NB4 (cell line): ENCODE results near the gene THRSP.

ENCODE experiments used
- CTCF ChIP-seq: IDR thresholded peaks from one replicate; pipeline ENCODE4 v1.5.1; 2012; ENCODE audit warnings: low read depth, low read length
- MAX ChIP-seq: IDR thresholded peaks from 2 replicates; pipeline ENCODE4 v1.6.1; 2011; ENCODE audit warnings: low read depth, low read length

DNA sequence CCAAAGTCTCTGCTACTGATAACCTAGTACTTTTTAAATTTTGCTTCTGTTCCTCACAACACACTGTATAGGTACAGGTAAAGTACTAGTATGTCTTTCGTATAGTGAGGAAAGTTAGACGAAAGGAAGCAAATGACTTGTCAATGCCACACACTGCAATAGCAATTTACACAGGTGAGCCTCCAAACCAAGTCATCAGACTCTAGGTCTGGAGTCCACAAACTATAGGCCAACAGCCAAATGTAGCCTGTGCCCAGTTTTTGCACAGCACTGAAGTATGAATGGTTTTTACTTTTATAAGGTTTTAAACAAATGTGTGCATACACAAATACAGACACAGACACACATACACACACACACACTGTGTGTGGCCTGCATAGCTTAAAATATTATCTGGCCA, 47.6 kb downstream of the THRSP start:
- TF ChIP-seq CTCF (no peak), MAX (no peak)
